ENCODE measurements around the gene MLST8.

DNA sequence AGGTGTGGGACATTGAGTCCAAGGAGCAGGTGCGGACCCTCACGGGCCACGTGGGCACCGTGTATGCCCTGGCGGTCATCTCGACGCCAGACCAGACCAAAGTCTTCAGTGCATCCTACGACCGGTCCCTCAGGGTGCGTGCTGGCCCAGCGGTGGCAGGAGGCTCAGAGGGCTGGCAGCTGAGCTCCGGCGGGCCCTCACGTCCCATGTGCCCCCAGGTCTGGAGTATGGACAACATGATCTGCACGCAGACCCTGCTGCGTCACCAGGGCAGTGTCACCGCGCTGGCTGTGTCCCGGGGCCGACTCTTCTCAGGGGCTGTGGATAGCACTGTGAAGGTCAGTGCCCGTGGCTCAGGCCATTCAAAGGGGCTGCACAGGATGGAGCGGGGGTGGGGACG is 29.2 kb upstream of the MLST8 start:
- TF ChIP-seq, protein P1, sequence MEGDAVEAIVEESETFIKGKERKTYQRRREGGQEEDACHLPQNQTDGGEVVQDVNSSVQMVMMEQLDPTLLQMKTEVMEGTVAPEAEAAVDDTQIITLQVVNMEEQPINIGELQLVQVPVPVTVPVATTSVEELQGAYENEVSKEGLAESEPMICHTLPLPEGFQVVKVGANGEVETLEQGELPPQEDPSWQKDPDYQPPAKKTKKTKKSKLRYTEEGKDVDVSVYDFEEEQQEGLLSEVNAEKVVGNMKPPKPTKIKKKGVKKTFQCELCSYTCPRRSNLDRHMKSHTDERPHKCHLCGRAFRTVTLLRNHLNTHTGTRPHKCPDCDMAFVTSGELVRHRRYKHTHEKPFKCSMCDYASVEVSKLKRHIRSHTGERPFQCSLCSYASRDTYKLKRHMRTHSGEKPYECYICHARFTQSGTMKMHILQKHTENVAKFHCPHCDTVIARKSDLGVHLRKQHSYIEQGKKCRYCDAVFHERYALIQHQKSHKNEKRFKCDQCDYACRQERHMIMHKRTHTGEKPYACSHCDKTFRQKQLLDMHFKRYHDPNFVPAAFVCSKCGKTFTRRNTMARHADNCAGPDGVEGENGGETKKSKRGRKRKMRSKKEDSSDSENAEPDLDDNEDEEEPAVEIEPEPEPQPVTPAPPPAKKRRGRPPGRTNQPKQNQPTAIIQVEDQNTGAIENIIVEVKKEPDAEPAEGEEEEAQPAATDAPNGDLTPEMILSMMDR (IDR thresholded peaks at IDR 0.05; ENCODE audit: extremely low read depth in 1 of 2, insufficient read depth in 1 of 2, low read depth in 1 of 2, low read length in 2 of 2) = no peak
- no peak for TF ChIP-seq POLR2A (IDR thresholded peaks at IDR 0.05; ENCODE audit: low read depth, low read length)
- TF ChIP-seq FOS (IDR thresholded peaks at IDR 0.05; ENCODE audit: borderline replicate concordance, insufficient read depth, low read length) = no peak
- TF ChIP-seq EZH2 (IDR thresholded peaks at IDR 0.05; ENCODE audit: borderline replicate concordance, low read depth, low read length, severe bottlenecking) = no peak
- TF ChIP-seq POLR2AphosphoS5 (IDR thresholded peaks at IDR 0.05; ENCODE audit: insufficient read depth, low read depth, low read length) = no peak
- no peak for TF ChIP-seq JUN (IDR thresholded peaks at IDR 0.05; ENCODE audit: borderline replicate concordance, insufficient read depth, insufficient read length, low read depth)
- TF ChIP-seq, protein P2, sequence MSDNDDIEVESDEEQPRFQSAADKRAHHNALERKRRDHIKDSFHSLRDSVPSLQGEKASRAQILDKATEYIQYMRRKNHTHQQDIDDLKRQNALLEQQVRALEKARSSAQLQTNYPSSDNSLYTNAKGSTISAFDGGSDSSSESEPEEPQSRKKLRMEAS (IDR thresholded peaks at IDR 0.05; ENCODE audit: insufficient read depth, insufficient read length) = no peak

Data from endothelial cell of umbilical vein (primary cell).